Dermis microvascular lymphatic vessel endothelial cell (primary cell): ENCODE results near the gene POFUT2. TPM values are rescaled to one million over a fixed set of nuclear protein-coding genes. Genes with fewer than 3 reads are reported as not detected.

Experiments used
- DNase-seq, 2 donors: peaks; one replicate each; pipeline versions ENCODE4 v3.0.0 to v3.0.0-alpha.2; 2010; ENCODE audit warnings: low read depth in 2 of 2
- total RNA-seq: library from RNA; depleted of rRNA; stranded (reverse); fragments of >200 nt; gene quantifications from 2 replicates; pipeline ENCODE4 v1.2.1, GENCODE V29; 2014

POFUT2 gene
- total RNA-seq, 1 donor from 2014 or later, result 11.4 TPM

- peak in 1 of 2 donors; percentile 63 for DNase-seq
Observed at GRCh38 chr21:45299026-45299863, 11.6 kb upstream of the POFUT2 start.

- DNase-seq, result no peak
Observed at GRCh38 chr21:45297869-45298268, 10.2 kb upstream of the POFUT2 start.

- no peak for DNase-seq
Observed at GRCh38 chr21:45297329-45297728, 9.6 kb upstream of the POFUT2 start.

GRCh38 chr21:45296638-45297037, 8.9 kb upstream of the POFUT2 start:
- no peak for DNase-seq

GRCh38 chr21:45295576-45296365, 8.1 kb upstream of the POFUT2 start:
- no peak for DNase-seq

- DNase-seq, result peak; percentile 89 to 99
Observed at GRCh38 chr21:45294509-45295291, 7.0 kb upstream of the POFUT2 start.

- DNase-seq, result no peak
Observed at GRCh38 chr21:45293726-45294401, 6.2 kb upstream of the POFUT2 start.

- no peak for DNase-seq
Observed at GRCh38 chr21:45293220-45293725, 5.6 kb upstream of the POFUT2 start.

GRCh38 chr21:45292399-45293219, 4.9 kb upstream of the POFUT2 start:
- DNase-seq, result peak; percentile 56 to 86

GRCh38 chr21:45291613-45292398, 4.1 kb upstream of the POFUT2 start:
- no peak for DNase-seq

GRCh38 chr21:45290948-45291612, 3.4 kb upstream of the POFUT2 start:
- no peak for DNase-seq

GRCh38 chr21:45289655-45290515, 2.2 kb upstream of the POFUT2 start:
- DNase-seq, result peak in 1 of 2 donors; percentile 33

GRCh38 chr21:45289134-45289533, 1.4 kb upstream of the POFUT2 start:
- DNase-seq, result no peak

- no peak for DNase-seq
Observed at GRCh38 chr21:45288441-45288841, 746 bp upstream of the POFUT2 start.

GRCh38 chr21:45286671-45287437, 841 bp downstream of the POFUT2 start:
- no peak for DNase-seq

GRCh38 chr21:45285266-45285931, 2.3 kb downstream of the POFUT2 start:
- no peak for DNase-seq

- no peak for DNase-seq
Observed at GRCh38 chr21:45284456-45284741, 3.3 kb downstream of the POFUT2 start.
